Measurements from ENCODE around the gene ARHGAP26. TPM values are rescaled to one million over a fixed set of nuclear protein-coding genes. Genes with fewer than 3 reads are reported as not detected.

The ARHGAP26 gene
- total and polyA plus RNA-seq, 2 experiments from 2014 or later = 9.5 to 16.8 TPM

- TF ChIP-seq, protein P1, sequence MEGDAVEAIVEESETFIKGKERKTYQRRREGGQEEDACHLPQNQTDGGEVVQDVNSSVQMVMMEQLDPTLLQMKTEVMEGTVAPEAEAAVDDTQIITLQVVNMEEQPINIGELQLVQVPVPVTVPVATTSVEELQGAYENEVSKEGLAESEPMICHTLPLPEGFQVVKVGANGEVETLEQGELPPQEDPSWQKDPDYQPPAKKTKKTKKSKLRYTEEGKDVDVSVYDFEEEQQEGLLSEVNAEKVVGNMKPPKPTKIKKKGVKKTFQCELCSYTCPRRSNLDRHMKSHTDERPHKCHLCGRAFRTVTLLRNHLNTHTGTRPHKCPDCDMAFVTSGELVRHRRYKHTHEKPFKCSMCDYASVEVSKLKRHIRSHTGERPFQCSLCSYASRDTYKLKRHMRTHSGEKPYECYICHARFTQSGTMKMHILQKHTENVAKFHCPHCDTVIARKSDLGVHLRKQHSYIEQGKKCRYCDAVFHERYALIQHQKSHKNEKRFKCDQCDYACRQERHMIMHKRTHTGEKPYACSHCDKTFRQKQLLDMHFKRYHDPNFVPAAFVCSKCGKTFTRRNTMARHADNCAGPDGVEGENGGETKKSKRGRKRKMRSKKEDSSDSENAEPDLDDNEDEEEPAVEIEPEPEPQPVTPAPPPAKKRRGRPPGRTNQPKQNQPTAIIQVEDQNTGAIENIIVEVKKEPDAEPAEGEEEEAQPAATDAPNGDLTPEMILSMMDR (conservative IDR thresholded peaks at IDR 0.05; ENCODE audit: low read depth in 2 of 2) = no peak
- TF ChIP-seq POLR2AphosphoS5 (IDR thresholded peaks at IDR 0.05; ENCODE audit: low read depth) (no peak), ZNF331 (CRISPR knock-in tag; IDR thresholded peaks at IDR 0.05; ENCODE audit: low read depth) (no peak), STAT1 (IDR thresholded peaks at IDR 0.05; ENCODE audit: unreplicated experiment) (no peak), NANOG (IDR thresholded peaks at IDR 0.05; ENCODE audit: borderline replicate concordance) (no peak), EZH2phosphoT487 (IDR thresholded peaks at IDR 0.05; ENCODE audit: unreplicated experiment) (no peak)
- TF ChIP-seq, protein P2, sequence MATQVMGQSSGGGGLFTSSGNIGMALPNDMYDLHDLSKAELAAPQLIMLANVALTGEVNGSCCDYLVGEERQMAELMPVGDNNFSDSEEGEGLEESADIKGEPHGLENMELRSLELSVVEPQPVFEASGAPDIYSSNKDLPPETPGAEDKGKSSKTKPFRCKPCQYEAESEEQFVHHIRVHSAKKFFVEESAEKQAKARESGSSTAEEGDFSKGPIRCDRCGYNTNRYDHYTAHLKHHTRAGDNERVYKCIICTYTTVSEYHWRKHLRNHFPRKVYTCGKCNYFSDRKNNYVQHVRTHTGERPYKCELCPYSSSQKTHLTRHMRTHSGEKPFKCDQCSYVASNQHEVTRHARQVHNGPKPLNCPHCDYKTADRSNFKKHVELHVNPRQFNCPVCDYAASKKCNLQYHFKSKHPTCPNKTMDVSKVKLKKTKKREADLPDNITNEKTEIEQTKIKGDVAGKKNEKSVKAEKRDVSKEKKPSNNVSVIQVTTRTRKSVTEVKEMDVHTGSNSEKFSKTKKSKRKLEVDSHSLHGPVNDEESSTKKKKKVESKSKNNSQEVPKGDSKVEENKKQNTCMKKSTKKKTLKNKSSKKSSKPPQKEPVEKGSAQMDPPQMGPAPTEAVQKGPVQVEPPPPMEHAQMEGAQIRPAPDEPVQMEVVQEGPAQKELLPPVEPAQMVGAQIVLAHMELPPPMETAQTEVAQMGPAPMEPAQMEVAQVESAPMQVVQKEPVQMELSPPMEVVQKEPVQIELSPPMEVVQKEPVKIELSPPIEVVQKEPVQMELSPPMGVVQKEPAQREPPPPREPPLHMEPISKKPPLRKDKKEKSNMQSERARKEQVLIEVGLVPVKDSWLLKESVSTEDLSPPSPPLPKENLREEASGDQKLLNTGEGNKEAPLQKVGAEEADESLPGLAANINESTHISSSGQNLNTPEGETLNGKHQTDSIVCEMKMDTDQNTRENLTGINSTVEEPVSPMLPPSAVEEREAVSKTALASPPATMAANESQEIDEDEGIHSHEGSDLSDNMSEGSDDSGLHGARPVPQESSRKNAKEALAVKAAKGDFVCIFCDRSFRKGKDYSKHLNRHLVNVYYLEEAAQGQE (IDR thresholded peaks at IDR 0.05; ENCODE audit: unreplicated experiment) = no peak
Measured at GRCh38 chr5:143268388-143268787, 498.2 kb downstream of the ARHGAP26 start (continued).

- Histone ChIP-seq H3K4me2 (no peak overlapping the region), H3K36me3 (ENCODE audit: insufficient read depth) (0 out of 2 replicates have a peak, but pooled peaks cover 4% of the 10 kb centered on the region), H2AFZ (no peak overlapping the region), H3K9me2 (ENCODE audit: insufficient read depth) (no peaks in the 10 kb centered on the region), H3K79me2 (replicated peaks; ENCODE audit: insufficient read depth) (no peaks in the 10 kb centered on the region), H3K4me1 (ENCODE audit: insufficient read depth) (no peaks in the 10 kb centered on the region), H3K27me3 (ENCODE audit: insufficient read depth) (no peaks in the 10 kb centered on the region), H3K4me3 (no peak overlapping the region), H4K20me1 (replicated peaks; ENCODE audit: insufficient read depth) (no peaks in the 10 kb centered on the region), H3F3A (replicated peaks; ENCODE audit: low read depth) (no peaks in the 10 kb centered on the region), H3K27ac (ENCODE audit: low read depth) (no peak overlapping the region)
- no peak for ATAC-seq
- Mint-ChIP-seq H3K36me3 (ENCODE audit: low read depth) (peaks cover 12% of the 10 kb centered on the region; the same call in 2 of the 3 replicates), H3K27ac (no peak overlapping the region), H3K9me3 (peaks cover 27% of the 10 kb centered on the region; the same call in 2 of the 3 replicates), H3K4me3 (no peak overlapping the region), H3K4me1 (no peaks in the 10 kb centered on the region), H3K27me3 (ENCODE audit: insufficient read depth, low read depth, poor library complexity) (no peaks in the 10 kb centered on the region)
- no peak for DNase-seq (ENCODE audit: low spot score)
- TF ChIP-seq, protein P3, sequence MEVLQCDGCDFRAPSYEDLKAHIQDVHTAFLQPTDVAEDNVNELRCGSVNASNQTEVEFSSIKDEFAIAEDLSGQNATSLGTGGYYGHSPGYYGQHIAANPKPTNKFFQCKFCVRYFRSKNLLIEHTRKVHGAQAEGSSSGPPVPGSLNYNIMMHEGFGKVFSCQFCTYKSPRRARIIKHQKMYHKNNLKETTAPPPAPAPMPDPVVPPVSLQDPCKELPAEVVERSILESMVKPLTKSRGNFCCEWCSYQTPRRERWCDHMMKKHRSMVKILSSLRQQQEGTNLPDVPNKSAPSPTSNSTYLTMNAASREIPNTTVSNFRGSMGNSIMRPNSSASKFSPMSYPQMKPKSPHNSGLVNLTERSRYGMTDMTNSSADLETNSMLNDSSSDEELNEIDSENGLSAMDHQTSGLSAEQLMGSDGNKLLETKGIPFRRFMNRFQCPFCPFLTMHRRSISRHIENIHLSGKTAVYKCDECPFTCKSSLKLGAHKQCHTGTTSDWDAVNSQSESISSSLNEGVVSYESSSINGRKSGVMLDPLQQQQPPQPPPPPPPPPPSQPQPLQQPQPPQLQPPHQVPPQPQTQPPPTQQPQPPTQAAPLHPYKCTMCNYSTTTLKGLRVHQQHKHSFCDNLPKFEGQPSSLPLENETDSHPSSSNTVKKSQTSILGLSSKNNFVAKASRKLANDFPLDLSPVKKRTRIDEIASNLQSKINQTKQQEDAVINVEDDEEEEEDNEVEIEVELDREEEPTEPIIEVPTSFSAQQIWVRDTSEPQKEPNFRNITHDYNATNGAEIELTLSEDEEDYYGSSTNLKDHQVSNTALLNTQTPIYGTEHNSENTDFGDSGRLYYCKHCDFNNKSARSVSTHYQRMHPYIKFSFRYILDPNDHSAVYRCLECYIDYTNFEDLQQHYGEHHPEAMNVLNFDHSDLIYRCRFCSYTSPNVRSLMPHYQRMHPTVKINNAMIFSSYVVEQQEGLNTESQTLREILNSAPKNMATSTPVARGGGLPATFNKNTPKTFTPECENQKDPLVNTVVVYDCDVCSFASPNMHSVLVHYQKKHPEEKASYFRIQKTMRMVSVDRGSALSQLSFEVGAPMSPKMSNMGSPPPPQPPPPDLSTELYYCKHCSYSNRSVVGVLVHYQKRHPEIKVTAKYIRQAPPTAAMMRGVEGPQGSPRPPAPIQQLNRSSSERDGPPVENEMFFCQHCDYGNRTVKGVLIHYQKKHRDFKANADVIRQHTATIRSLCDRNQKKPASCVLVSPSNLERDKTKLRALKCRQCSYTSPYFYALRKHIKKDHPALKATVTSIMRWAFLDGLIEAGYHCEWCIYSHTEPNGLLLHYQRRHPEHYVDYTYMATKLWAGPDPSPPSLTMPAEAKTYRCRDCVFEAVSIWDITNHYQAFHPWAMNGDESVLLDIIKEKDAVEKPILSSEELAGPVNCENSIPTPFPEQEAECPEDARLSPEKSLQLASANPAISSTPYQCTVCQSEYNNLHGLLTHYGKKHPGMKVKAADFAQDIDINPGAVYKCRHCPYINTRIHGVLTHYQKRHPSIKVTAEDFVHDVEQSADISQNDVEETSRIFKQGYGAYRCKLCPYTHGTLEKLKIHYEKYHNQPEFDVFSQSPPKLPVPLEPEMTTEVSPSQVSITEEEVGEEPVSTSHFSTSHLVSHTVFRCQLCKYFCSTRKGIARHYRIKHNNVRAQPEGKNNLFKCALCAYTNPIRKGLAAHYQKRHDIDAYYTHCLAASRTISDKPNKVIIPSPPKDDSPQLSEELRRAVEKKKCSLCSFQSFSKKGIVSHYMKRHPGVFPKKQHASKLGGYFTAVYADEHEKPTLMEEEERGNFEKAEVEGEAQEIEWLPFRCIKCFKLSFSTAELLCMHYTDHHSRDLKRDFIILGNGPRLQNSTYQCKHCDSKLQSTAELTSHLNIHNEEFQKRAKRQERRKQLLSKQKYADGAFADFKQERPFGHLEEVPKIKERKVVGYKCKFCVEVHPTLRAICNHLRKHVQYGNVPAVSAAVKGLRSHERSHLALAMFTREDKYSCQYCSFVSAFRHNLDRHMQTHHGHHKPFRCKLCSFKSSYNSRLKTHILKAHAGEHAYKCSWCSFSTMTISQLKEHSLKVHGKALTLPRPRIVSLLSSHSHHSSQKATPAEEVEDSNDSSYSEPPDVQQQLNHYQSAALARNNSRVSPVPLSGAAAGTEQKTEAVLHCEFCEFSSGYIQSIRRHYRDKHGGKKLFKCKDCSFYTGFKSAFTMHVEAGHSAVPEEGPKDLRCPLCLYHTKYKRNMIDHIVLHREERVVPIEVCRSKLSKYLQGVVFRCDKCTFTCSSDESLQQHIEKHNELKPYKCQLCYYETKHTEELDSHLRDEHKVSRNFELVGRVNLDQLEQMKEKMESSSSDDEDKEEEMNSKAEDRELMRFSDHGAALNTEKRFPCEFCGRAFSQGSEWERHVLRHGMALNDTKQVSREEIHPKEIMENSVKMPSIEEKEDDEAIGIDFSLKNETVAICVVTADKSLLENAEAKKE (CRISPR knock-in tag; IDR thresholded peaks at IDR 0.05) = no peak
- TF ChIP-seq ZNF331 (CRISPR knock-in tag; IDR thresholded peaks at IDR 0.05; ENCODE audit: low read depth) (no peak), CREB1 (CRISPR knock-in tag; IDR thresholded peaks at IDR 0.05; ENCODE audit: low read depth) (no peak)
- TF ChIP-seq, protein P4, sequence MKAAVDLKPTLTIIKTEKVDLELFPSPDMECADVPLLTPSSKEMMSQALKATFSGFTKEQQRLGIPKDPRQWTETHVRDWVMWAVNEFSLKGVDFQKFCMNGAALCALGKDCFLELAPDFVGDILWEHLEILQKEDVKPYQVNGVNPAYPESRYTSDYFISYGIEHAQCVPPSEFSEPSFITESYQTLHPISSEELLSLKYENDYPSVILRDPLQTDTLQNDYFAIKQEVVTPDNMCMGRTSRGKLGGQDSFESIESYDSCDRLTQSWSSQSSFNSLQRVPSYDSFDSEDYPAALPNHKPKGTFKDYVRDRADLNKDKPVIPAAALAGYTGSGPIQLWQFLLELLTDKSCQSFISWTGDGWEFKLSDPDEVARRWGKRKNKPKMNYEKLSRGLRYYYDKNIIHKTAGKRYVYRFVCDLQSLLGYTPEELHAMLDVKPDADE (IDR thresholded peaks at IDR 0.05) = no peak
Measured at GRCh38 chr5:143271431-143271830, 501.3 kb downstream of the ARHGAP26 start.

Measured in GM23338 (cell line).